OCI-LY7 (cell line): ENCODE results near the gene SYDE1.

ENCODE experiments used
- EZH2phosphoT487 ChIP-seq: fragments of 200-600 bp; sonication (generic); IDR thresholded peaks from 2 replicates; pipeline ENCODE4 v1.6.1; 2018; ENCODE audit warnings: low read depth, borderline replicate concordance, mild to moderate bottlenecking, mixed run types, antibody characterized with exemption, low read length, moderate library complexity, mixed read lengths
- TF ChIP-seq, protein P1 (sequence below): fragments of 200-600 bp; sonication (generic); conservative IDR thresholded peaks from 2 replicates; pipeline ENCODE4 v1.5.1; 2014; ENCODE audit warnings: mild to moderate bottlenecking, antibody characterized with exemption, low read length, moderate library complexity, mixed read lengths

DNA sequence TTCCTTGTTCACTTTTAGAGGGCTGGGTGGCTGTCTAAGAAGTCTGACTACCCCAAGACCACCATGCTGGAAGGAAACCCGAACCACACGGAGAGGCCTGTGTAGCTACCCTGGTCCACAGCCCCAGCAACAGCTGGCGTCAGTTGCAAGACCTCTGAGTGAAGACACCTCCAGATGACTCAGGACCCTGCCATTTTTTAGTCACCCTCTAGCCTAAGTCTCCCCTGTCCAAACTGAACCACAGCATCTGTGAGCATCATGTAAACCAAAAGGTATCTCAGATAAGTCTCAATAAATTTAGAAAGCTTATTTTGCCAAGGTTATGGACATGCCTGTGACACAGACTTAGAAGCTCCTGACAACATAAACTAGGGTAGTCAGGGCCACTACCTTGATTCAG is 2.2 kb upstream of the SYDE1 start:
- TF ChIP-seq, protein P1, sequence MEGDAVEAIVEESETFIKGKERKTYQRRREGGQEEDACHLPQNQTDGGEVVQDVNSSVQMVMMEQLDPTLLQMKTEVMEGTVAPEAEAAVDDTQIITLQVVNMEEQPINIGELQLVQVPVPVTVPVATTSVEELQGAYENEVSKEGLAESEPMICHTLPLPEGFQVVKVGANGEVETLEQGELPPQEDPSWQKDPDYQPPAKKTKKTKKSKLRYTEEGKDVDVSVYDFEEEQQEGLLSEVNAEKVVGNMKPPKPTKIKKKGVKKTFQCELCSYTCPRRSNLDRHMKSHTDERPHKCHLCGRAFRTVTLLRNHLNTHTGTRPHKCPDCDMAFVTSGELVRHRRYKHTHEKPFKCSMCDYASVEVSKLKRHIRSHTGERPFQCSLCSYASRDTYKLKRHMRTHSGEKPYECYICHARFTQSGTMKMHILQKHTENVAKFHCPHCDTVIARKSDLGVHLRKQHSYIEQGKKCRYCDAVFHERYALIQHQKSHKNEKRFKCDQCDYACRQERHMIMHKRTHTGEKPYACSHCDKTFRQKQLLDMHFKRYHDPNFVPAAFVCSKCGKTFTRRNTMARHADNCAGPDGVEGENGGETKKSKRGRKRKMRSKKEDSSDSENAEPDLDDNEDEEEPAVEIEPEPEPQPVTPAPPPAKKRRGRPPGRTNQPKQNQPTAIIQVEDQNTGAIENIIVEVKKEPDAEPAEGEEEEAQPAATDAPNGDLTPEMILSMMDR: no peak
- TF ChIP-seq EZH2phosphoT487: no peak
